GM13977 (cell line): ENCODE results near the gene CDH13.
A peak's percentile ranks its signal among the peaks of the same experiment; 100 is the strongest.

Experiments
- DNase-seq: peaks from one replicate; pipeline ENCODE4 v3.0.0; 2012; ENCODE audit warnings: low spot score
- in situ Hi-C: fragments of 300-500 bp; cut with MboI; formaldehyde crosslinking; loops from one replicate; pipeline ENCODE4 v1.12.0; 2022; ENCODE audit warnings: low sequenced_read_pairs, low pct_unique_long_range_greater_than_20kb, mixed read lengths, inconsistent platforms; ENCODE audit not compliant: unreplicated experiment
- TF ChIP-seq, protein P1 (sequence below): IDR thresholded peaks from 2 replicates; pipeline ENCODE4 v1.5.1; 2012; ENCODE audit warnings: mild to moderate bottlenecking, control low read depth; ENCODE audit not compliant: insufficient read depth; ENCODE audit errors: extremely low read depth, missing control alignments

The CDH13 gene

DNA sequence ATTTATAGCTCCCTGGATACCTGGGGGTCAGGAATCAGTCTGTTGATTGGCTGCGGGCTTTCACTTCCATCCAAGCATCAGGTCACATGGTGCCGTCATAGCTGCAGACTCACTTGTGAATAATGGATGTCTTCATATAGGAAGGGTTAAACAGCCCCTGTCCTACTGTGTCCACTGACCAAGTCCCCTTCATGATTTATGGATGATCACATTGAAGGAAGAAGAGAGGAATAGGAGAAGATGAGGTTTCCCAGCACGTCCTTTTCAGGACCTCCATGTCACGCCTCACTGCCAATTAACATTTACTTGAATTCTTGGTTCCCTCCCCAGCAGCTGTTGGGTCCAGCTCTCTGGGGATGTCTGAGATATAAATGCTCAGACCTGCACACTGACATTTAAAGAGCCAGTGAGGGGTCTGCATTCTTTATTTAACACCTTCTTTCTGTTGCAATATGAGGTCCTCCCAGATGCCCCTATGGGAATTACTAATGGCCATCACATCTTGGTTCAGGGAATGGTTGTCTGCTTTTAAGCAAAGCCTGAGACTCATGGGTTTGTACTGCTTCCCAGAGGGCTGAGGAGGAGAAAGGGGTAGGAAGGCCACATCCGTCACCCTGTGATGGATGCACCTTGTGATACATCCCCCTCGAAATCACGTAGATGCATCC, 950.4 kb downstream of the CDH13 start:
- in situ Hi-C loops: no loop called here
- no peak for DNase-seq
- TF ChIP-seq, protein P1, sequence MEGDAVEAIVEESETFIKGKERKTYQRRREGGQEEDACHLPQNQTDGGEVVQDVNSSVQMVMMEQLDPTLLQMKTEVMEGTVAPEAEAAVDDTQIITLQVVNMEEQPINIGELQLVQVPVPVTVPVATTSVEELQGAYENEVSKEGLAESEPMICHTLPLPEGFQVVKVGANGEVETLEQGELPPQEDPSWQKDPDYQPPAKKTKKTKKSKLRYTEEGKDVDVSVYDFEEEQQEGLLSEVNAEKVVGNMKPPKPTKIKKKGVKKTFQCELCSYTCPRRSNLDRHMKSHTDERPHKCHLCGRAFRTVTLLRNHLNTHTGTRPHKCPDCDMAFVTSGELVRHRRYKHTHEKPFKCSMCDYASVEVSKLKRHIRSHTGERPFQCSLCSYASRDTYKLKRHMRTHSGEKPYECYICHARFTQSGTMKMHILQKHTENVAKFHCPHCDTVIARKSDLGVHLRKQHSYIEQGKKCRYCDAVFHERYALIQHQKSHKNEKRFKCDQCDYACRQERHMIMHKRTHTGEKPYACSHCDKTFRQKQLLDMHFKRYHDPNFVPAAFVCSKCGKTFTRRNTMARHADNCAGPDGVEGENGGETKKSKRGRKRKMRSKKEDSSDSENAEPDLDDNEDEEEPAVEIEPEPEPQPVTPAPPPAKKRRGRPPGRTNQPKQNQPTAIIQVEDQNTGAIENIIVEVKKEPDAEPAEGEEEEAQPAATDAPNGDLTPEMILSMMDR: no peak

DNA sequence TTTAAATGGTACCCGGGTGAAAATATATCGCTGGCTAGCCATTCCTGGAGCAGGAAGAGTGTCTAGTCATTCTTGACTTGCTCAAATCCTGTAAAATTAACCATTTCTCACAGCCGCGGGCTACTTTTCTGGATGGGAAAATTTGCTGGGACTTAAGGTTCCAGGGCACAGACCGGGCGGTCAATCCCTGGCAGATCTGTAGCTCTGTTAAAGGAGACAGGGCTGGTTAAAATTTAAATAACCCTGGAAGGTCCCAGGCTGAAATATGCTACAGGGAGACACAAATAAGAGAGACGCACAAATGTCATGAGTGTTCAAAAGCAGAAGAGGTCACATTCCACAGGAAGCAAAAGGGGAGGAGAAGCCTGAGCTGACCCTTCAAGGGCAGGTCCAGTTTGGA, 951.4 kb downstream of the CDH13 start:
- TF ChIP-seq, protein P1: no peak
- in situ Hi-C loops: no loop called here
- no peak for DNase-seq

DNA sequence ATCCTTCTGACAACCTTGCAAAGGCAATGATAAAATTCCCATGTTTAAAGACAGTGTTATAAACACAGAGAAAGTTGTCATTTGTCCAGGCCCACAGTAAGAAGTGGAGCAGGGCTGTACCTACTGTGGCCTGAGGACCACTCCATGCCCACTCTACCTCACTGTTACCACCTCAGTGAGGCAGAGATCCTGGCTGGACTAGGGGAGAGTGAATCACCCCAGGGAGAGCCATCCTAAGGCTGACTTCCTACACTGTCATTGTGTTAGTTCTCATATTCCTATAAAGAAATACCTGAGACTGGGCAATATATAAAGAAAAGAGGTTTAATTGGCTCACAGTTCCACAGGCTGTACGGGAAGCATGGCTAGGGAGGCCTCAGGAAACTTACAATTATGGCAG, 952.3 kb downstream of the CDH13 start:
- DNase-seq: no peak
- in situ Hi-C loops: no loop called here
- TF ChIP-seq, protein P1: no peak

GRCh38 chr16:83579436-83579835, 952.7 kb downstream of the CDH13 start:
- in situ Hi-C loops: no loop called here
- TF ChIP-seq, protein P1: no peak
- DNase-seq: no peak

DNA sequence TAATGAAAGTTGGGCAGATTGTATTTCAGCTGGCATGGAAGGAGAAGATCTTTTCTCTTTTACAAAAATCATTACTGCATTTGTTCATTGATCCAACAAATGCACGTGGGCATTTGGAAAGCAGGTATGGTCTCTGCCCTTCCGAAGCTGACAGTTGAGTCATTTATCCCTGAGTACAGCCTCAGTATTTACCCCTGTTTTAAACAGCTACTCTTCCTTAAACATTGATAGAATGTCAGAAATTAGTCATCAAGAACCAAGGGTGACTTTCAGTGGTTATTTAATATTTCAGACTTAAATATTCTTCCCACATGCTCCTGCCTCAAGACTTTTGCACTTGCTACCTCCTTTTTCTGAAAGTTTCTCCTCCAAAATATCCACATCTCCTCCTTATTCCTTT, 954.3 kb downstream of the CDH13 start:
- peak; percentile 24 for DNase-seq
- TF ChIP-seq, protein P1: no peak
- in situ Hi-C loops: no loop called here

DNA sequence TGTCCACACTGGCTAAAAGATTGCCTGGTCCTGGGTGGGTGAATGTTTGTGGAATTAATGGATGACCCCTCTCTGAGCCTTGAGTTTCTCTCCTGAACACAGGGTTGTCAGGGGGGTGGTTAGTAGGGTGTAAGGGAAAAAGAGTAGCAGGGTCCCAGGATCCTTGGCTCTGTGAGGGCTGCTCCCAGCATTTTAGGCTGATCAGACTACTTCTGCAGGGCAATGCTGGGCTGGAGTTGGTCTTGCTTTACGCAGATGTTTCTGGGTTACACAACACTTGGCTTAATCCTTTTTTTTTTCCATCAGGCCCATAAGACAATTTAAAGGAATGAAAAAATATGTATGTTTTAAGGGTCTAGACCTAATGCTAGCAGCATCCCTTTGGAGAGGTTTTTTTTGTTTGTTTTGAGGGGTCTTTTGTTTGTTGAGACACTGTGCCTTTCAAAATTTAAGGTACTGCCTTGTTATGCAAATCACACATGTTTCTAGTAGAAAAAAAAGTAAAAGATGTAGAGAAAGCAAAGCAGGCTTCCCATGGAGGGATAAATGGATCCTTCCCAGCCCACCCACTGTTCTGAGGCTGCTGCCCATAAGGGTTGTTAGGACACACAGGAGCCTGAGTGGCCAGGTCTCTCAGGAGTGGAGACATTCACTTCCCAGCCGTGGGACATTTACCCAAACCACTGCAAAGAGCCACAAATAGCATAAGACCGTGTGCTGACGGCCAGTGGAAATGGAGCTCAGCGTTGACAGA, 955.4 kb downstream of the CDH13 start:
- in situ Hi-C loops: no loop called here
- no peak for DNase-seq
- TF ChIP-seq, protein P1: no peak
